HepG2 (cell line): ENCODE results near the gene TBC1D14. TPM values are rescaled to one million over a fixed set of nuclear protein-coding genes. Genes with fewer than 3 reads are reported as not detected.

Source experiments
- AKAP8 ChIP-seq: sonication (generic); formaldehyde crosslinking; IDR thresholded peaks from 2 replicates; pipeline ENCODE4 v1.5.1; 2020; ENCODE audit warnings: mild to moderate bottlenecking, missing genetic modification reagents
- ATAD3A ChIP-seq: sonication (generic); formaldehyde crosslinking; IDR thresholded peaks from 2 replicates; pipeline ENCODE4 v1.4.0; 2020; ENCODE audit warnings: missing genetic modification reagents
- CBX2 ChIP-seq, 2 experiments: fragments of 200-600 bp in 1 of 2; sonication (generic); formaldehyde crosslinking in 1 of 2; IDR thresholded peaks; 2 replicates each; pipeline versions ENCODE4 v1.7.0 to v1.8.1; 2018 to 2022; ENCODE audit warnings: low read depth in 2 of 2, low read length in 1 of 2, mild to moderate bottlenecking in 1 of 2, missing genetic modification reagents in 1 of 2
- DMAP1 ChIP-seq: IDR thresholded peaks from 2 replicates; pipeline ENCODE4 v1.6.1; 2016
- E2F2 ChIP-seq: sonication (generic); formaldehyde crosslinking; IDR thresholded peaks from 2 replicates; pipeline ENCODE4 v1.4.0; 2020; ENCODE audit warnings: missing genetic modification reagents, borderline replicate concordance
- ETV5 ChIP-seq: IDR thresholded peaks from 2 replicates; pipeline ENCODE4 v1.6.1; 2018; ENCODE audit warnings: missing biosample characterization, missing genetic modification reagents, inconsistent platforms, borderline replicate concordance
- HDAC6 ChIP-seq: fragments of 200-600 bp; sonication (generic); IDR thresholded peaks from 2 replicates; pipeline ENCODE4 v1.7.0; 2017; ENCODE audit warnings: mild to moderate bottlenecking, antibody characterized with exemption, low read length, low read depth
- HHEX ChIP-seq: IDR thresholded peaks from 2 replicates; pipeline ENCODE4 v1.6.1; 2016; ENCODE audit warnings: control low read depth
- HNRNPLL ChIP-seq: fragments of 200-400 bp; formaldehyde crosslinking; IDR thresholded peaks from 2 replicates; pipeline ENCODE4 v1.6.1; 2017; ENCODE audit warnings: mild to moderate bottlenecking, low read depth, low read length; ENCODE audit not compliant: poor library complexity, severe bottlenecking
- HOXA3 ChIP-seq: sonication (generic); formaldehyde crosslinking; IDR thresholded peaks from 2 replicates; pipeline ENCODE4 v1.5.0; 2020; ENCODE audit warnings: missing genetic modification reagents
- JUNB ChIP-seq: sonication (generic); formaldehyde crosslinking; IDR thresholded peaks from 2 replicates; pipeline ENCODE4 v1.8.0; 2022; ENCODE audit warnings: missing genetic modification reagents, mild to moderate bottlenecking, borderline replicate concordance
- KAT8 ChIP-seq: IDR thresholded peaks from 2 replicates; pipeline ENCODE4 v1.6.1; 2016; ENCODE audit warnings: missing genetic modification reagents, missing compliant biosample characterization
- KDM3A ChIP-seq: IDR thresholded peaks from 2 replicates; pipeline ENCODE4 v1.6.1; 2018; ENCODE audit warnings: low read depth, missing compliant biosample characterization
- KLF16 ChIP-seq, 2 experiments: sonication (generic) in 1 of 2; formaldehyde crosslinking in 1 of 2; IDR thresholded peaks; 2 replicates each; pipeline versions ENCODE4 v1.6.1 to v1.8.0; 2016 to 2023; ENCODE audit warnings: missing genetic modification reagents in 2 of 2, missing compliant biosample characterization in 1 of 2
- MXI1 ChIP-seq: IDR thresholded peaks from 3 replicates; pipeline ENCODE4 v1.6.1; 2012; ENCODE audit warnings: low read depth, low read length, inconsistent platforms, borderline replicate concordance
- PHF5A ChIP-seq: IDR thresholded peaks from one replicate; pipeline ENCODE4 v1.6.1; 2018; ENCODE audit warnings: low read depth, missing genetic modification reagents; ENCODE audit not compliant: unreplicated experiment
- PLRG1 ChIP-seq: fragments of 450-650 bp; conservative IDR thresholded peaks from 2 replicates; pipeline ENCODE4 v1.6.1; 2016
- ZNF225 ChIP-seq: sonication (generic); formaldehyde crosslinking; IDR thresholded peaks from 2 replicates; pipeline ENCODE4 v1.4.0; 2020; ENCODE audit warnings: mild to moderate bottlenecking, missing genetic modification reagents
- ZNF230 ChIP-seq: sonication (generic); formaldehyde crosslinking; IDR thresholded peaks from 2 replicates; pipeline ENCODE4 v1.4.0; 2020; ENCODE audit warnings: mild to moderate bottlenecking, missing genetic modification reagents
- ZNF281 ChIP-seq: sonication (generic); formaldehyde crosslinking; IDR thresholded peaks from 2 replicates; pipeline ENCODE4 v1.4.0; 2020; ENCODE audit warnings: missing genetic modification reagents, borderline replicate concordance
- ZNF337 ChIP-seq: sonication (generic); formaldehyde crosslinking; IDR thresholded peaks from 2 replicates; pipeline ENCODE4 v1.5.1; 2020; ENCODE audit warnings: missing genetic modification reagents, low read depth, mild to moderate bottlenecking, borderline replicate concordance
- ZNF678 ChIP-seq: sonication (generic); formaldehyde crosslinking; IDR thresholded peaks from 2 replicates; pipeline ENCODE4 v1.4.0; 2020; ENCODE audit warnings: mild to moderate bottlenecking, missing genetic modification reagents
- ZNF772 ChIP-seq: sonication (generic); formaldehyde crosslinking; IDR thresholded peaks from 2 replicates; pipeline ENCODE4 v1.5.0; 2020; ENCODE audit warnings: mild to moderate bottlenecking, missing genetic modification reagents
- ZNF775 ChIP-seq: sonication (generic); formaldehyde crosslinking; IDR thresholded peaks from 2 replicates; pipeline ENCODE4 v1.4.0; 2020; ENCODE audit warnings: missing genetic modification reagents, mild to moderate bottlenecking, moderate library complexity, borderline replicate concordance
- polyA plus RNA-seq, 8 experiments: library from polyadenylated mRNA; depleted of rRNA in 3 of 8; stranded (reverse) in 7 of 8; unstranded in 1 of 8; fragments of >200 nt; fragmentation: Illumina TruSeq in 4 of 8; extraction: Trizol in 4 of 8; gene quantifications; 2 replicates each; pipeline versions ENCODE4 v1.2.1 to v1.2.3, GENCODE V29; 2011 to 2016; ENCODE audit warnings: low read depth in 4 of 8, missing spikeins in 1 of 8, mixed read lengths in 1 of 8; ENCODE audit not compliant: insufficient read depth in 1 of 8
- total RNA-seq, 5 experiments: library from RNA; depleted of rRNA; stranded (reverse); fragments of >200 nt; fragmentation: Illumina TruSeq; extraction: Trizol; gene quantifications; 2 replicates each; pipeline ENCODE4 v1.2.3, GENCODE V29; 2016; ENCODE audit warnings: low read depth in 1 of 5

The TBC1D14 gene
- total and polyA plus RNA-seq, 2 of the 13 experiments (the other 11 are each of a cell fraction or from before 2014, with no cell fraction given) = 29.5 to 46.5 TPM

- no peak for TF ChIP-seq CBX2 (IDR thresholded peaks at IDR 0.05; ENCODE audit: low read depth, low read length)
- TF ChIP-seq CBX2 (CRISPR knock-in tag; IDR thresholded peaks at IDR 0.05; ENCODE audit: low read depth) = no peak
- peak; percentile 96 for TF ChIP-seq ETV5 (CRISPR knock-in tag)
- 0 out of 2 replicates have a peak, but pooled peaks have one; percentile 57 for TF ChIP-seq E2F2 (CRISPR knock-in tag)
- peak; percentile 99 for TF ChIP-seq HHEX (CRISPR knock-in tag)
- peak; percentile 79; the same call in 1 of the 3 replicates for TF ChIP-seq MXI1
- no peak for TF ChIP-seq HNRNPLL
- TF ChIP-seq DMAP1 (CRISPR knock-in tag) = peak; percentile 84
- peak; percentile 39; the same call in 1 of the 2 replicates for TF ChIP-seq KDM3A (CRISPR knock-in tag)
- peak; percentile 29; the same call in 1 of the 2 replicates for TF ChIP-seq JUNB (CRISPR knock-in tag)
- TF ChIP-seq KLF16 (CRISPR knock-in tag; IDR thresholded peaks at IDR 0.05) = peak; percentile 21 to 93; a peak in 2 of 4 replicates
- no peak for TF ChIP-seq ZNF678 (CRISPR knock-in tag)
- TF ChIP-seq ZNF281 = peak; percentile 65; the same call in 1 of the 2 replicates
- TF ChIP-seq ZNF225 (CRISPR knock-in tag) = peak; percentile 29; the same call in 1 of the 2 replicates
- TF ChIP-seq ZNF772 (CRISPR knock-in tag) = peak; percentile 51; the same call in 1 of the 2 replicates
- no peak for TF ChIP-seq ZNF230 (CRISPR knock-in tag)
- TF ChIP-seq ZNF775 (CRISPR knock-in tag) = no peak
- TF ChIP-seq HDAC6 = no peak
- TF ChIP-seq KAT8 (CRISPR knock-in tag) = peak; percentile 82
- peak; percentile 62; the same call in 1 of the 2 replicates for TF ChIP-seq AKAP8 (CRISPR knock-in tag)
- no peak for TF ChIP-seq PLRG1
- TF ChIP-seq ATAD3A (CRISPR knock-in tag) = no peak
- TF ChIP-seq HOXA3 (CRISPR knock-in tag) = peak; percentile 92
- TF ChIP-seq PHF5A (CRISPR knock-in tag) = peak; percentile 58
- TF ChIP-seq ZNF337 (CRISPR knock-in tag) = peak; percentile 84; the same call in 1 of the 2 replicates
These were observed 8.0 kb downstream of the TBC1D14 start (continued) for GRCh38 chr4:6917461-6918271.
